ENCODE results near the gene PHKB.

PHKB gene

GRCh38 chr16:47506800-47507199 lies 45.7 kb downstream of the PHKB start:
- no peak overlapping the region for H3K4me3 ChIP-seq (replicated peaks; ENCODE audit: low read depth, low read length)
- TF ChIP-seq CTCF (IDR thresholded peaks at IDR 0.05; ENCODE audit: low read length, missing control alignments), result no peak
- no peak for DNase-seq (ENCODE audit: low read depth)

GRCh38 chr16:47507701-47508100 lies 46.6 kb downstream of the PHKB start:
- DNase-seq (ENCODE audit: low read depth), result peak; percentile 8
- TF ChIP-seq CTCF (IDR thresholded peaks at IDR 0.05; ENCODE audit: low read length, missing control alignments), result no peak

DNA sequence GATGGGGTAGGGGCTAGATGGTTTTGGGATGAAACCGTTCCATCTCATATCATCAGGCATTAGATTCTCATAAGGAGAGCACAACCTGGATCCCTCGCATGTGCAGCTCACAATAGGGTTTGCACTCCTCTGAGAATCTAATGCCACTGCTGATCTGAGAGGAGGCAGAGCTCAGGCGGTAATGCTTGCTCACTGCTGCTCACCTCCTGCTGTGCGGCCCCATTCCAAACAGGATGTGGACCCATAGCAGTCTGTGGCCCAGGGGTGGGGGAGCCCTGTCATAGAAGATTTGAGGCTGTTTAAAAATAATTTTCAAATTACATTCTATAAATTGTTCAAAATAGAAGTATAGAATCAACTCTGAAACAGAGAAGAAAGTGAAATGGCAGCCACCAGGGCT lies 50.8 kb downstream of the PHKB start:
- TF ChIP-seq CTCF (IDR thresholded peaks at IDR 0.05; ENCODE audit: low read length, missing control alignments), result no peak
- DNase-seq (ENCODE audit: low read depth), result no peak
- no peak overlapping the region for H3K4me3 ChIP-seq (replicated peaks; ENCODE audit: low read depth, low read length)

More at GRCh38 chr16:47507701-47508100, 46.6 kb downstream of the PHKB start:
- no peak overlapping the region for H3K4me3 ChIP-seq (replicated peaks; ENCODE audit: low read depth, low read length)

- no peak for TF ChIP-seq CTCF (IDR thresholded peaks at IDR 0.05; ENCODE audit: low read length, missing control alignments)
- DNase-seq (ENCODE audit: low read depth), result peak; percentile 14
- no peak overlapping the region for H3K4me3 ChIP-seq (replicated peaks; ENCODE audit: low read depth, low read length)
Measured at GRCh38 chr16:47519037-47519436, 57.9 kb downstream of the PHKB start.

GRCh38 chr16:47519546-47519945 lies 58.4 kb downstream of the PHKB start:
- TF ChIP-seq CTCF (IDR thresholded peaks at IDR 0.05; ENCODE audit: low read length, missing control alignments), result no peak
- no peak for DNase-seq (ENCODE audit: low read depth)
- no peak overlapping the region for H3K4me3 ChIP-seq (replicated peaks; ENCODE audit: low read depth, low read length)

DNA sequence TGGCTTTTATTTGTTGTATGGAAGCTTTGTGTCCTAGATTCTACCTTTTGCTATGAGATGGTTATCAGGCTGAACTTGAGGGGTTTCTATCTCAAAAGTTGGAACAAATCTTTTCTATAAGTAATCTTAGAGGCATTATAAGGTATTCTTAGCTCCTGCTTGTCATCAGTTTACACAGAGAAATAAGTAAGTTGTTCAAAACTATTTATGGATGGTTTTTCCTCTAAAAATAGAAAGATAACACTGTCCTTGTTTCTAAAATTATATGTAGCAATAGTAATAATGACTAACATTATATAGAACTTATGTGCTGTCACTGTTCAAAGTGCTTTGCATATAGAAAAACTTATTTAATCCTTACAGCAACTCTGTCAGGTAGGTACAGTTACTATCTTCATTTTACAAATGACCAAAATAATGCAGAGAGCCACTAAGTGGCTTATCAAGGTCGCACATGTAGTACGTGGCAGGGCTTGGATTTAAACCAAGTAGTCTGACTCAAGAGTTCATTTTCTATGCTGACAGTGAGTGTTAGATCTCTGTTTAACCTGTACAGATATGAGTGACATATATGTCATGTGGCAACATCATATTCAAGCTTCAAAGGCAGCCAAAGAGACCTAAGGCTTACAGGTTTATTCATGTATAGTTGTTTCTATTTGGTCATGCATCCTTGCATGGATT lies 59.0 kb downstream of the PHKB start:
- no peak for TF ChIP-seq CTCF (IDR thresholded peaks at IDR 0.05; ENCODE audit: low read length, missing control alignments)

More for the DNA sequence above, 59.0 kb downstream of the PHKB start:
- no peak overlapping the region for H3K4me3 ChIP-seq (replicated peaks; ENCODE audit: low read depth, low read length)
- DNase-seq (ENCODE audit: low read depth), result no peak
